PFSK-1 (cell line): Measurements from ENCODE around the gene RASAL3.
A peak's percentile ranks its signal among the peaks of the same experiment; 100 is the strongest.

Source experiments
- POLR2AphosphoS5 ChIP-seq: IDR thresholded peaks from 2 replicates; pipeline ENCODE4 v1.6.1; 2012; ENCODE audit warnings: low read depth, mild to moderate bottlenecking, control low read depth, low read length, moderate library complexity
- TAF1 ChIP-seq: IDR thresholded peaks from 2 replicates; pipeline ENCODE4 v1.6.1; 2012; ENCODE audit warnings: low read length, control low read depth, borderline replicate concordance; ENCODE audit not compliant: insufficient read depth

DNA sequence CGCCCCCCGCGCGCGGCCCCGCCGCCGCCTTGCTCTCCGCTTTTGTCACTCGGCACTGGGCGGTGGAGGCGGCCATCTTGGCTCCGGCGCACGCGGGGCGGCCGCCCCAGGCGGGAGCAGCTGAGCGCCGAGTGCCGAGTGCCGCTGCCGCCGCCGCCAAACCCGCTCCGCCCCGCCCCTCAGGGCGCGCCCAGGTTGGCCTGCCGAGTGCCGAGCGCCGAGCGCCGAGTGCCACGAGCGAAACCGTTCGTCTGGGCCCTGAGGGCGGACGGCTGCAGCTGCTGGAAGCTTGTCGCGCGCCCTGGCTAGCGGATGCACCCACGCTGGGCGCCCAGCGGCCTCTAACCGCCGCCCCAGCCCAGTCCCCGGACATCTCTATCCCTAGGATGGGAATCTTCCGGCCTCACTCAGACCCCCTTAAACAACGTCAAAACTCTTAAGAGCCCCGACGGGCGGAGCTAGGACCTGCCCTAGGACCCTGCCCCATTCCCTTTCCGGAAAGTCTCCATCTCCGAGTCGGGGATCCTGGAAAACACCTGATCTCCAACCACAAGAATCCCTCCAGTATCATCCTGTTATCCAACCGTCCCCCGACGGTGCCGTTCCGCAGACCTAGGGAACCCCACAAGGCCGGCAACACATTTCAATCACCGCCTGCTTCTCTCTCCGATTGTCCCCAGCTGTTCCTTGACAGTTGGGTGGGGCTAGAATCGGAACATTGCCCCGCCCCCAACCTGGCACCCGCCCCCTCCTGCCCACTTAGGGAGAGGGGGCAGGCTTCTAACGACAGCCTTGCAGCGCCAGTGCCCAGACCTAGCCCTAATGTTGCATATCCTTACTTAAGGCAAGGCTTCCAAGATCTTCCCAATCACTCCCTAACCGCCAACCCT is 31.5 kb downstream of the RASAL3 start:
- peak; percentile 67 for TF ChIP-seq POLR2AphosphoS5
- TF ChIP-seq TAF1, result peak; percentile 74; the same call in 1 of the 2 replicates
